Measurements from ENCODE around the gene SARS1. TPM values are rescaled to one million over a fixed set of nuclear protein-coding genes. Genes with fewer than 3 reads are reported as not detected.

The SARS1 gene
- total and polyA plus RNA-seq, 4 donors: 57.5 to 132 (median 92.8) TPM

DNA sequence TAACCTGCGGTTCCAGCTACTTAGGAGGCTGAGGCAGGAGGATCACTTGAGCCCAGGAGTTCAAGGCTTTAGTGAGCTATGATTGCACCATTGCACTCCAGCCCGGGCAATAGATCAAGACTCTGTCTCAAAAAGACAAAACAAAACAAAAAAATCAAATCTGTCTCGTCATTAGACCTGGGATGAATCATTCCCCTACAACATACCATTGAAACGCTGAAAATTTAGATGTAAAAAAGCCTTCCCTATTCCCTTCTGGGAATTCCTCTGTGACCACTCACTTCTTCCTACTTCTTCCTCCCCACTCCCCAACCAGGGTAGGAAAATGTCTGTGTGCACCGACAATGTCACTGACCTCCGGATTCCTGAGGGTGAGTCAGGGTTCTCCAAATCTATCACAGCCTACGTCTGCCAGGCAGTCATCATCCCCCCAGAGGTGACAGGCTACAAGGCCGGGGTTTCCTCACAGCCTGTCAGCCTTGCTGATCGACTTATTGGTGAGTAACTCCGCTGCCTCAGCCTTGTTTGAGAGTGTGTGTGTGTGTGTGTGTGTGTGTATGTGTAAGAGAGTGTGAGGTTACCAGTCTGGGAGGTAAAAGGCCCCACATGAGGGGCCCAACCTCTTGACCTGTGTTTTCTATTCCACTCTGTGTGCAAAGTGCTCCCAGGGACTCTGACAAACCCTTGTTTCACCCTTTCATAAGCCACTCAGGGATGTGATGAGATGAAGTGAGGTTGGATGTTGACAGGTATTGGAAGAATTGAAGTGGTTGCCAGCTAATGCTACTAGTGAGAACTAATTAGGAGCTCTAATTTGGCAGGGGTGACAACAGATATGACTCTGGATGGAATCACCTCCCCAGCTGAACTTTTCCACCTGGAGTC lies 16.3 kb upstream of the SARS1 start:
- no peaks in the 10 kb centered on the region for H3K9me3 ChIP-seq (ENCODE audit: control insufficient read depth in 4 of 4, low read length in 3 of 4)
- TF ChIP-seq, protein P1, sequence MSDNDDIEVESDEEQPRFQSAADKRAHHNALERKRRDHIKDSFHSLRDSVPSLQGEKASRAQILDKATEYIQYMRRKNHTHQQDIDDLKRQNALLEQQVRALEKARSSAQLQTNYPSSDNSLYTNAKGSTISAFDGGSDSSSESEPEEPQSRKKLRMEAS (IDR thresholded peaks at IDR 0.05): no peak
- no peak for TF ChIP-seq NR2F2 (IDR thresholded peaks at IDR 0.05)
- TF ChIP-seq, protein P2, sequence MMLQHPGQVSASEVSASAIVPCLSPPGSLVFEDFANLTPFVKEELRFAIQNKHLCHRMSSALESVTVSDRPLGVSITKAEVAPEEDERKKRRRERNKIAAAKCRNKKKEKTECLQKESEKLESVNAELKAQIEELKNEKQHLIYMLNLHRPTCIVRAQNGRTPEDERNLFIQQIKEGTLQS (IDR thresholded peaks at IDR 0.05): no peak
- no peak for TF ChIP-seq FOXA2 (IDR thresholded peaks at IDR 0.05)
- no peak for TF ChIP-seq RAD21 (IDR thresholded peaks at IDR 0.05)
- no peak for TF ChIP-seq TAF1 (conservative IDR thresholded peaks at IDR 0.05)
- no peak for TF ChIP-seq RXRA (IDR thresholded peaks at IDR 0.05)
- TF ChIP-seq, protein P3, sequence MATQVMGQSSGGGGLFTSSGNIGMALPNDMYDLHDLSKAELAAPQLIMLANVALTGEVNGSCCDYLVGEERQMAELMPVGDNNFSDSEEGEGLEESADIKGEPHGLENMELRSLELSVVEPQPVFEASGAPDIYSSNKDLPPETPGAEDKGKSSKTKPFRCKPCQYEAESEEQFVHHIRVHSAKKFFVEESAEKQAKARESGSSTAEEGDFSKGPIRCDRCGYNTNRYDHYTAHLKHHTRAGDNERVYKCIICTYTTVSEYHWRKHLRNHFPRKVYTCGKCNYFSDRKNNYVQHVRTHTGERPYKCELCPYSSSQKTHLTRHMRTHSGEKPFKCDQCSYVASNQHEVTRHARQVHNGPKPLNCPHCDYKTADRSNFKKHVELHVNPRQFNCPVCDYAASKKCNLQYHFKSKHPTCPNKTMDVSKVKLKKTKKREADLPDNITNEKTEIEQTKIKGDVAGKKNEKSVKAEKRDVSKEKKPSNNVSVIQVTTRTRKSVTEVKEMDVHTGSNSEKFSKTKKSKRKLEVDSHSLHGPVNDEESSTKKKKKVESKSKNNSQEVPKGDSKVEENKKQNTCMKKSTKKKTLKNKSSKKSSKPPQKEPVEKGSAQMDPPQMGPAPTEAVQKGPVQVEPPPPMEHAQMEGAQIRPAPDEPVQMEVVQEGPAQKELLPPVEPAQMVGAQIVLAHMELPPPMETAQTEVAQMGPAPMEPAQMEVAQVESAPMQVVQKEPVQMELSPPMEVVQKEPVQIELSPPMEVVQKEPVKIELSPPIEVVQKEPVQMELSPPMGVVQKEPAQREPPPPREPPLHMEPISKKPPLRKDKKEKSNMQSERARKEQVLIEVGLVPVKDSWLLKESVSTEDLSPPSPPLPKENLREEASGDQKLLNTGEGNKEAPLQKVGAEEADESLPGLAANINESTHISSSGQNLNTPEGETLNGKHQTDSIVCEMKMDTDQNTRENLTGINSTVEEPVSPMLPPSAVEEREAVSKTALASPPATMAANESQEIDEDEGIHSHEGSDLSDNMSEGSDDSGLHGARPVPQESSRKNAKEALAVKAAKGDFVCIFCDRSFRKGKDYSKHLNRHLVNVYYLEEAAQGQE (IDR thresholded peaks at IDR 0.05): no peak
- no peak overlapping the region for H3K4me3 ChIP-seq (ENCODE audit: low read depth in 1 of 3, low read length in 3 of 3)
- WGBS: 67% methylated on average over 10 of the region's 10 CpGs
- H3K9ac ChIP-seq (ENCODE audit: low read depth in 1 of 2, low read length in 2 of 2): no peak overlapping the region
- no peaks in the 10 kb centered on the region for H3K36me3 ChIP-seq (ENCODE audit: control insufficient read depth in 4 of 4, insufficient read depth in 3 of 4, low read depth in 1 of 4, low read length in 3 of 4)
- peak; percentile 53 for DNase-seq (ENCODE audit: low spot score)
- peaks cover 0 to 8% (median 6%) of the 10 kb centered on the region in 4 donors for H3K4me1 ChIP-seq (ENCODE audit: control insufficient read depth in 4 of 4, insufficient read depth in 4 of 4, low read length in 3 of 4)
- H3K27me3 ChIP-seq (ENCODE audit: control insufficient read depth in 4 of 4, insufficient read depth in 4 of 4, low read length in 3 of 4): no peaks in the 10 kb centered on the region
- H3K27ac ChIP-seq (ENCODE audit: low read depth in 1 of 2, low read length in 2 of 2): no peak overlapping the region

DNA sequence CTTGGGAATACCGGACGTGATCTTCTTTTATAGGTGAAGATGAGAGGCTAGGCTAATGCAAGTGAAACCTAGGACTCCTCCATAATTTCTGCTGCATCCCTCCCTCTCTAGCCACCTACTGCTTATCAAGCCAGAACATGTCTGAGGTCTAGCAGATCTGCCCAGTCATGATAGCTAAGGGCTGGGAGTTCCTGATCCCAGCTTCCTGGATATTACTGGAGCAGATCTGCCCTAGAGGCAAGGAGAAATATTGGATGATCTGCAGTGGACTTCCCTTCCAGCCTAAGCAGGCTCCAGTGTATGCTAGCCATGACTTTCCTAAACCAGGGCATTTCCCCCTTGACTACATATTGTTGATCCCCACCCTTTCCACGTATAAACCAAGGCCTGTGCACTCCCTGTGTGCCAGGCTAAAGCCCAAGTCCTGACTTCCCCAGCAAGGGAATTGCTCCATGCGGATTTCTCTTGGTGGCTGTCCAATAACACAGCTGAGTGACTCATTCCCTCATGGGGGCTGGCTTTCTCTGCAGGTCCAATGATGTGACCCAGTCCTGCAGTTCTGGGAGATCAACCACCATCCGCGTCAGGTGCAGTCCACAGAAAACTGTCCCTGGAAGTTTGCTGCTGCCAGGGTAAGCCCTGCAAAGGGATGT lies 15.5 kb upstream of the SARS1 start:
- Histone ChIP-seq H3K4me1 (ENCODE audit: control insufficient read depth in 4 of 4, insufficient read depth in 4 of 4, low read length in 3 of 4) (peaks cover 0 to 7% (median 6%) of the 10 kb centered on the region in 4 donors), H3K9ac (ENCODE audit: low read depth in 1 of 2, low read length in 2 of 2) (no peak overlapping the region), H3K36me3 (ENCODE audit: control insufficient read depth in 4 of 4, insufficient read depth in 3 of 4, low read depth in 1 of 4, low read length in 3 of 4) (no peaks in the 10 kb centered on the region), H3K27me3 (ENCODE audit: control insufficient read depth in 4 of 4, insufficient read depth in 4 of 4, low read length in 3 of 4) (no peaks in the 10 kb centered on the region), H3K9me3 (ENCODE audit: control insufficient read depth in 4 of 4, low read length in 3 of 4) (no peaks in the 10 kb centered on the region), H3K4me3 (ENCODE audit: low read depth in 1 of 3, low read length in 3 of 3) (no peak overlapping the region), H3K27ac (ENCODE audit: low read depth in 1 of 2, low read length in 2 of 2) (no peak overlapping the region)
- peak; percentile 55 for DNase-seq (ENCODE audit: low spot score)
- WGBS: 78% methylated on average over 6 of the region's 6 CpGs
- no peak for TF ChIP-seq RXRA (IDR thresholded peaks at IDR 0.05)
- TF ChIP-seq, protein P4, sequence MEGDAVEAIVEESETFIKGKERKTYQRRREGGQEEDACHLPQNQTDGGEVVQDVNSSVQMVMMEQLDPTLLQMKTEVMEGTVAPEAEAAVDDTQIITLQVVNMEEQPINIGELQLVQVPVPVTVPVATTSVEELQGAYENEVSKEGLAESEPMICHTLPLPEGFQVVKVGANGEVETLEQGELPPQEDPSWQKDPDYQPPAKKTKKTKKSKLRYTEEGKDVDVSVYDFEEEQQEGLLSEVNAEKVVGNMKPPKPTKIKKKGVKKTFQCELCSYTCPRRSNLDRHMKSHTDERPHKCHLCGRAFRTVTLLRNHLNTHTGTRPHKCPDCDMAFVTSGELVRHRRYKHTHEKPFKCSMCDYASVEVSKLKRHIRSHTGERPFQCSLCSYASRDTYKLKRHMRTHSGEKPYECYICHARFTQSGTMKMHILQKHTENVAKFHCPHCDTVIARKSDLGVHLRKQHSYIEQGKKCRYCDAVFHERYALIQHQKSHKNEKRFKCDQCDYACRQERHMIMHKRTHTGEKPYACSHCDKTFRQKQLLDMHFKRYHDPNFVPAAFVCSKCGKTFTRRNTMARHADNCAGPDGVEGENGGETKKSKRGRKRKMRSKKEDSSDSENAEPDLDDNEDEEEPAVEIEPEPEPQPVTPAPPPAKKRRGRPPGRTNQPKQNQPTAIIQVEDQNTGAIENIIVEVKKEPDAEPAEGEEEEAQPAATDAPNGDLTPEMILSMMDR (IDR thresholded peaks at IDR 0.05; ENCODE audit: low read depth, low read length, missing input control): no peak
- TF ChIP-seq YY1 (IDR thresholded peaks at IDR 0.05): no peak
- TF ChIP-seq, protein P5, sequence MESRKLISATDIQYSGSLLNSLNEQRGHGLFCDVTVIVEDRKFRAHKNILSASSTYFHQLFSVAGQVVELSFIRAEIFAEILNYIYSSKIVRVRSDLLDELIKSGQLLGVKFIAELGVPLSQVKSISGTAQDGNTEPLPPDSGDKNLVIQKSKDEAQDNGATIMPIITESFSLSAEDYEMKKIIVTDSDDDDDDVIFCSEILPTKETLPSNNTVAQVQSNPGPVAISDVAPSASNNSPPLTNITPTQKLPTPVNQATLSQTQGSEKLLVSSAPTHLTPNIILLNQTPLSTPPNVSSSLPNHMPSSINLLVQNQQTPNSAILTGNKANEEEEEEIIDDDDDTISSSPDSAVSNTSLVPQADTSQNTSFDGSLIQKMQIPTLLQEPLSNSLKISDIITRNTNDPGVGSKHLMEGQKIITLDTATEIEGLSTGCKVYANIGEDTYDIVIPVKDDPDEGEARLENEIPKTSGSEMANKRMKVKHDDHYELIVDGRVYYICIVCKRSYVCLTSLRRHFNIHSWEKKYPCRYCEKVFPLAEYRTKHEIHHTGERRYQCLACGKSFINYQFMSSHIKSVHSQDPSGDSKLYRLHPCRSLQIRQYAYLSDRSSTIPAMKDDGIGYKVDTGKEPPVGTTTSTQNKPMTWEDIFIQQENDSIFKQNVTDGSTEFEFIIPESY (IDR thresholded peaks at IDR 0.05): no peak
- no peak for TF ChIP-seq FOXA2 (IDR thresholded peaks at IDR 0.05)
- no peak for TF ChIP-seq GABPA (IDR thresholded peaks at IDR 0.05 in 1 of 2, conservative IDR thresholded peaks at IDR 0.05 in 1 of 2)
- TF ChIP-seq HNF4G (IDR thresholded peaks at IDR 0.05): no peak
- peak in 1 of 2 donors; percentile 76 for TF ChIP-seq JUND (IDR thresholded peaks at IDR 0.05)
- TF ChIP-seq, protein P3 (IDR thresholded peaks at IDR 0.05): no peak
